ENCODE measurements around the gene PGBD2.
"Not testable (repeated sequence)": the region's sequence is repeated elsewhere in the genome, so short reads cannot be mapped to it uniquely, and the experiment has no call there.

Gene PGBD2

GRCh38 chr1:248873409-248873992 lies 32.5 kb upstream of the PGBD2 start:
- no peak for TF ChIP-seq CTCF (IDR thresholded peaks at IDR 0.05; ENCODE audit: low read depth, low read length, missing control alignments)
- H3K4me3 ChIP-seq (replicated peaks; ENCODE audit: low read depth, low read length) = peak overlapping the region; percentile 68
- DNase-seq (ENCODE audit: extremely low read depth, low read depth) = peak; percentile 90

GRCh38 chr1:248873993-248874533 lies 32.0 kb upstream of the PGBD2 start:
- no peak for TF ChIP-seq CTCF (IDR thresholded peaks at IDR 0.05; ENCODE audit: low read depth, low read length, missing control alignments)
- peak overlapping the region; percentile 68 for H3K4me3 ChIP-seq (replicated peaks; ENCODE audit: low read depth, low read length)
- peak; percentile 72 for DNase-seq (ENCODE audit: extremely low read depth, low read depth)

GRCh38 chr1:248881261-248881660 lies 24.8 kb upstream of the PGBD2 start:
- no peak for TF ChIP-seq CTCF (IDR thresholded peaks at IDR 0.05; ENCODE audit: low read depth, low read length, missing control alignments)
- no peak for DNase-seq (ENCODE audit: extremely low read depth, low read depth)
- H3K4me3 ChIP-seq (replicated peaks; ENCODE audit: low read depth, low read length) = no peak overlapping the region

GRCh38 chr1:248882427-248882826 lies 23.6 kb upstream of the PGBD2 start:
- DNase-seq (ENCODE audit: extremely low read depth, low read depth); H3K4me3 ChIP-seq (replicated peaks; ENCODE audit: low read depth, low read length): not testable (repeated sequence)

GRCh38 chr1:248884632-248885295 lies 21.3 kb upstream of the PGBD2 start:
- peak; percentile 12 for TF ChIP-seq CTCF (IDR thresholded peaks at IDR 0.05; ENCODE audit: low read depth, low read length, missing control alignments)
- H3K4me3 ChIP-seq (replicated peaks; ENCODE audit: low read depth, low read length) = no peak overlapping the region
- no peak for DNase-seq (ENCODE audit: extremely low read depth, low read depth)

- TF ChIP-seq CTCF (IDR thresholded peaks at IDR 0.05; ENCODE audit: low read depth, low read length, missing control alignments) = no peak
- no peak for DNase-seq (ENCODE audit: extremely low read depth, low read depth)
- no peak overlapping the region for H3K4me3 ChIP-seq (replicated peaks; ENCODE audit: low read depth, low read length)
These were observed 20.4 kb upstream of the PGBD2 start for GRCh38 chr1:248885646-248886045.

GRCh38 chr1:248886237-248886895 lies 19.7 kb upstream of the PGBD2 start:
- H3K4me3 ChIP-seq (replicated peaks; ENCODE audit: low read depth, low read length) = no peak overlapping the region
- peak; percentile 24 for DNase-seq (ENCODE audit: extremely low read depth, low read depth)
- TF ChIP-seq CTCF (IDR thresholded peaks at IDR 0.05; ENCODE audit: low read depth, low read length, missing control alignments) = no peak

- not testable (repeated sequence) for H3K4me3 ChIP-seq (replicated peaks; ENCODE audit: low read depth, low read length); DNase-seq (ENCODE audit: extremely low read depth, low read depth)
These were observed 16.2 kb upstream of the PGBD2 start for GRCh38 chr1:248889914-248890243.

Measured in HFF-Myc (cell line).